ENCODE results near the gene UQCR11.

DNA sequence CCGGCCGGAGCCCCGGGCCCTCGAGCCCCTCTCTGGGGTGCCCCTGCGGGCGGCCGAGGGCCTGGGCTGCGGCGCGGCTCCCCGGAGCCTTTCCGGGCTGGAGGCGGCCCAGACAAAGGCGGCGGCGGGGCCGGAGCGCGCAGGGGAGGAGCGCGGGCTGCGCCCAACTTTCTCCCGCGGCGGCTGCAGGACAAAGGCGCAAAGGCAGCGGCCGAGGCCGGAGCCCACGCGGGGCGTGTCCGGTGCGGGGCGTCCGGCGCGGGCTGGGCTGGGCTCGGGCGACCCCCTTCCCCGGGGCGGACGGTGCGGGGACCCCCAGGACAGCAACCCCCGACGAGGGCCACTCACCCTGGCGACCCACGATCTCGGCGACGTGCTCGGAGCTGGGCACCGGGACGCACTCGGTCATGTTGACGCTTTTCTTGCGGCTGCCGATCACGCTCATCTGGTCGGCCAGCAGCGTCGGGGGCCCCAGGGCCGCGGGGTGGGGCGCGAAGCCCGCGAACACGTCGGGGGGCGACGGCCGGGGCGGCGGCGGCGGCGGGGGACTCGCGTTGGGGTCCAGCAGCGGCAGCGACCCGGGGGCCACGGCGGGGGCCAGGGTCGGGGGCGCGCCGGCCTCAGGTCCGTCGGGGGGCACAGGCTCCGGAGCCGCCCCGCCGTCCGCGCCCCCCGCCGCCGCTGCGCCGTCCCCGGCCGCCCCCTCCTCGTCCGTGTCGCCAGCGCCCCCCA, 38.0 kb downstream of the UQCR11 start:
- TF ChIP-seq CTCF (IDR thresholded peaks at IDR 0.05; ENCODE audit: poor library complexity) (no peak), EZH2phosphoT487 (IDR thresholded peaks at IDR 0.05; ENCODE audit: low read depth, severe bottlenecking, unreplicated experiment) (no peak), EZH2 (IDR thresholded peaks at IDR 0.05; ENCODE audit: borderline replicate concordance) (no peak)

All from hepatocyte (in vitro differentiated cells).